ENCODE results near the gene MFSD11. TPM values are rescaled to one million over a fixed set of nuclear protein-coding genes. Genes with fewer than 3 reads are reported as not detected.
A peak's percentile ranks its signal among the peaks of the same experiment; 100 is the strongest.
"Not testable (repeated sequence)": the region's sequence is repeated elsewhere in the genome, so short reads cannot be mapped to it uniquely, and the experiment has no call there.

The MFSD11 gene
- total and polyA plus RNA-seq, 7 donors: 10.1 to 27.4 (median 20.7) TPM

- WGBS, 3 donors: 92 to 93% (median 93%) methylated on average over 8 of the region's 8 CpGs
- Histone ChIP-seq H3K27me3 (ENCODE audit: insufficient read depth in 3 of 3, low read length in 2 of 3) (no peaks in the 10 kb centered on the region), H3K4me3 (no peak overlapping the region), H3K27ac (peak overlapping the region; percentile 28), H3K9me3 (no peaks in the 10 kb centered on the region), H3K36me3 (ENCODE audit: insufficient read depth in 1 of 2, low read depth in 1 of 2) (peaks cover 6 to 81% of the 10 kb centered on the region in 2 donors), H3K4me1 (peaks cover 34% of the 10 kb centered on the region)
- ATAC-seq: no peak
- no peak for TF ChIP-seq CTCF (IDR thresholded peaks at IDR 0.05)
- DNase-seq: no peak
- intact Hi-C loops (cut with DNase I): no loop called here
These were observed 15.6 kb upstream of the MFSD11 start for GRCh38 chr17:76722279-76722678.

- H3K27me3 ChIP-seq (ENCODE audit: insufficient read depth in 3 of 3, low read length in 2 of 3); DNase-seq; H3K4me3 ChIP-seq; H3K9me3 ChIP-seq; intact Hi-C loops (cut with DNase I); ATAC-seq: not testable (repeated sequence)
- H3K4me1 ChIP-seq: peaks cover 38% of the 10 kb centered on the region
- peak overlapping the region; percentile 100 for H3K27ac ChIP-seq
- H3K36me3 ChIP-seq (ENCODE audit: insufficient read depth in 1 of 2, low read depth in 1 of 2): peaks cover 6 to 74% of the 10 kb centered on the region in 2 donors
- 96 to 97% (median 97%) methylated on average over 8 of the region's 8 CpGs for WGBS, 3 donors
These were observed 14.9 kb upstream of the MFSD11 start for GRCh38 chr17:76722977-76723376.

GRCh38 chr17:76723812-76724211 lies 14.1 kb upstream of the MFSD11 start:
- 94 to 98% (median 95%) methylated on average over 9 of the region's 9 CpGs for WGBS, 3 donors
- intact Hi-C loops (cut with DNase I): no loop called here
- peak overlapping the region; percentile 100 for H3K27ac ChIP-seq
- TF ChIP-seq CTCF (IDR thresholded peaks at IDR 0.05): no peak
- peak overlapping the region; percentile 92 for H3K4me3 ChIP-seq
- H3K36me3 ChIP-seq (ENCODE audit: insufficient read depth in 1 of 2, low read depth in 1 of 2): peaks cover 6 to 66% of the 10 kb centered on the region in 2 donors
- H3K4me1 ChIP-seq: peaks cover 44% of the 10 kb centered on the region
- H3K27me3 ChIP-seq (ENCODE audit: insufficient read depth in 3 of 3, low read length in 2 of 3): no peaks in the 10 kb centered on the region
- no peak for ATAC-seq
- H3K9me3 ChIP-seq: no peaks in the 10 kb centered on the region
- no peak for DNase-seq

- H3K27me3 ChIP-seq (ENCODE audit: insufficient read depth in 3 of 3, low read length in 2 of 3): no peaks in the 10 kb centered on the region
- intact Hi-C loops (cut with DNase I): no loop called here
- H3K27ac ChIP-seq: peak overlapping the region; percentile 100
- peaks cover 50% of the 10 kb centered on the region for H3K4me1 ChIP-seq
- peak overlapping the region; percentile 92 for H3K4me3 ChIP-seq
- ATAC-seq (peak; percentile 68 to 77 (median 70)), DNase-seq (peak; percentile 85 to 92)
- 4 to 6% (median 6%) methylated on average over 32 to 38 of the region's 38 CpGs for WGBS, 3 donors
- TF ChIP-seq CTCF (IDR thresholded peaks at IDR 0.05): no peak
- H3K9me3 ChIP-seq: no peaks in the 10 kb centered on the region
- H3K36me3 ChIP-seq (ENCODE audit: insufficient read depth in 1 of 2, low read depth in 1 of 2): peaks cover 0 to 62% of the 10 kb centered on the region in 2 donors
These were observed 12.2 kb upstream of the MFSD11 start for GRCh38 chr17:76725580-76726230.

- H3K36me3 ChIP-seq (ENCODE audit: insufficient read depth in 1 of 2, low read depth in 1 of 2): peaks cover 0 to 59% of the 10 kb centered on the region in 2 donors
- 0 to 1% (median 0%) methylated on average over 38 to 60 of the region's 60 CpGs for WGBS, 3 donors
- no peak for TF ChIP-seq CTCF (IDR thresholded peaks at IDR 0.05)
- peak; percentile 96 to 99 for DNase-seq
- no peaks in the 10 kb centered on the region for H3K9me3 ChIP-seq
- peaks cover 49% of the 10 kb centered on the region for H3K4me1 ChIP-seq
- H3K27me3 ChIP-seq (ENCODE audit: insufficient read depth in 3 of 3, low read length in 2 of 3): no peaks in the 10 kb centered on the region
- peak within 1 kb of the TSS; percentile 92 for H3K4me3 ChIP-seq
- H3K27ac ChIP-seq: peak within 1 kb of the TSS; percentile 100
- intact Hi-C loops (cut with DNase I): no loop called here
- ATAC-seq: peak; percentile 90 to 91 (median 90)
These were observed 11.6 kb upstream of the MFSD11 start, which contains the start of gene JMJD6 for GRCh38 chr17:76726231-76726775. JMJD6 (minus strand) TSS chr17:76726606; CDS start chr17:76726475, 131 bp downstream.
